Measurements from ENCODE around the gene ACAT2. TPM values are rescaled to one million over a fixed set of nuclear protein-coding genes. Genes with fewer than 3 reads are reported as not detected.

ACAT2 gene
- 19.1 and 58.8 TPM in 2 replicates for total RNA-seq

GRCh38 chr6:159761873-159762680 is at the start of gene ACAT2:
ACAT2 (plus strand) TSS chr6:159762045; CDS start chr6:159762088, 43 bp downstream.

DNA sequence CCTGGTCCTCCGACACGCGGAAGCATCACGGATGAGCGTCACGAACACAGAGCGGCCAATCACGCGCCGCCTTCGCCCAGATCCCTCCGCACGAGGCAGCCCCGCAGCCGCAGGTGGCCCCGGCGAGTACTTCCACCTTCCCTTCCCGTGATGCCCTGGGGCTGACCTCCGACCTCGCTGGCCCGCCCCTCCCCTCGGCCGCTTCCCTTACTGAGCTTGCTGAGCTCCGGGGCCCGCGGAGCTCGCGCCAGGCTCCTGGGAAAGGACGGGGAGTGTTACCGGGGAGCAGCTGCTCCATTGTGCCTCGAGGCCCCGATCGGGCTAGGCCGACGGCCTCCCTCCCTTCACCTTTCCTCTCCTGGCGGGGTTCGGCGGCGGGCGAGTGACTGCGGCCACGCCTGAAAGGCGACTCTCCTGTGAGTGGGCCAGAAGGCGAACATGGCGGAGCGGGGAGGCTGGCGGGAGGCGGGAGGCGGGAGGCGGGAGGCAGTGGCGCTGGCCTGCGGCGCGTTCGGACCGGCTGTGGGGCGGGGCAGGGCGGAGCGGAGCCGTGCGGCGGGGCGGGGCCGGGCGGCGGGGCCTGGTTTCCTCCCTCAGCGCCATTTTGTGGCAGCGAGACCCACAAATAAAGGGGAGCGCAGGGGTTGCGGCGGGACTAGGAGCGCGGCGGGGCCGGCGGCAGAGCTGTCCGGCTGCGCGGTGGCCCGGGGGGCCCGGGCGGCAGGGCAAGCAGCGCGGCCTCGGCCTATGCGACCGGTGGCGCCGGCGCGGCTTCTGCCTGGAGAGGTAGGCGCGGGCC is 34.7 kb upstream of the ACAT2 start, which contains the start of gene WTAP:
WTAP (plus strand) TSS at position 589 of the 799 bp plus-strand sequence. CDS start 8,760 bp downstream, outside the sequence.

DNA sequence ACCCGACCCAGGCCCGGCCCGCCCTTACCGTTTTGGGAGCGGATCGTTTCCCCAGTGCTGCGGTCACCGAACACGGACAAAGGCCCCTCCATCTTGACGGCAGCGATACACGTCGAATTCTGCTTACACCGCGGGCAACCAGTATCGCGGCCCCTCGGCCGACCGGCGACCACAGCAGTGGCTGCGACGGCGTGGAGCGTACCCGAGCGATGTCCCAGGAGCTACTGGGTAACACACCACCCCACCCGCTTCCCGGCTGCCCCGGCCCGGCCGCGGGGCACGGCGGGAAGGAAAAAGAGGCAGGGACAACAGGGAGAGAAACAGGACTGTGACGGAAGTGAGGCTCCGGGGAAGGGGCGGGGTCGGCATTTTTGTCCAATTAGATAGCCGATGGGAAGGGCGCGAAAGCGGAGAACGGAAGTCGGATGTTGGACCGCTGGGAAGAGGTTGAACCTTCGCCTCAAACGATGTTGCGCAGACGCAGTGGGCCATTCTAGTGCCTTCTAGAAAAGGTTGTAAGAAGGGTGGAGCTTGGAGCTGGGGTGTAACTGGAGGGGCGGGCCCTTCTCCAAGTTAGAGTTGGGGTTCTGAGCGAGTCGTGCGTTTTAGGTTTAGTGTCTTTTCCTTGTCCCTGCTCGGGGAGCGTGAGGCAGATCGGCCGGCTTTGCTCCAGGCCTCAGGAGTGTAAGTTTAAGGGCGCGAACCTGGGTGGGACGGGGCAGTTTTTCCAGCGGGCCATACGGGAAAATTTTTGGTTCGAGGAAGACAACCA is 27.7 kb downstream of the ACAT2 start, which contains the start of gene TCP1:
TCP1 (minus strand) TSS at position 226 of the 772 bp plus-strand sequence; CDS start at position 92, 134 bp downstream.

DNA sequence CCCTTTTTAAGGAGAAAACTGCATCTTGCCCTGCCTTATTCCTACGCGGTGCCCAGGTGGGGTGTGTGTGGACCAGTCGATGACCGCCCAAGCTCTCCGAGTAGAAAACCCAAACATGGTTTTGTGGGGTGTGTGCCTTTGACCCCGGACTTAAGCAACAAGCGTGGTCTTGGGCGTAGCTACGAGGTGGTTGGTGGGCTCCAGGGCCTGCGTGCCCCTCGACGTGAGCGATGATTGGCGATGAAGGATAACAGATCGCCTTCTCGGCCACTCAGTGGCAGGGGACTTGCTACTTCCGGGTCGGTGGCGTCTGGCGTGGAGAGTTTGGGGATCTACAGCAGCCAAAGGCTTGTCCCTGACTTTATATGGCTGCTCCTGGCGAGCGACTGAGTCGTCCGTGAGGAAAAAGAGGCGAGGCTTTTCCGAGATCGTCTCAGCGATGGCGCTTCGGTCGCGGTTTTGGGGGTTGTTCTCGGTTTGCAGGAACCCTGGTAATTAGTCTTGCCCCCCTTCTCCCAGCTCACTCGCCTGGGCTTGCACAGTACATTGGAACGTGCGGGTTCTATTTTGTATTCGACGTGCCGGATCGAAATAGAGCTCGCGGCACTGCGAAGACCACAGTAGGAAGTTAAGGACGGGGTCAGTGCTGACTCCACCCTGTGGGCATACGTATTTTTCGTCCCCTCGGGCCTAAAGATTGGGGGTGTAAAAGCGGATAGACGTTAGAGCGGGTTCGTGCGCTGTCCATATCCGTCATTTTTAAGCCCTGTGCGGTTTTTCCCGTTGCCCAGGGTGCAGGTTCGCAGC is 28.5 kb downstream of the ACAT2 start, which contains the start of gene MRPL18:
MRPL18 (plus strand) TSS at position 319 of the 807 bp plus-strand sequence; CDS start at position 440, 121 bp downstream.

GRCh38 chr6:159800141-159800865 is 38.5 kb downstream of the ACAT2 start, which contains the start of gene PNLDC1:
PNLDC1 (plus strand) TSS chr6:159800276; CDS start chr6:159800308, 32 bp downstream.

Other genes starting within 250 kb of the ACAT2 start
- gene SOD2, start 68.8 kb upstream of the ACAT2 start, total RNA-seq, result 366 and 939 TPM in 2 replicates
- gene WTAP, start 34.5 kb upstream of the ACAT2 start, total RNA-seq, result 77.5 and 97.7 TPM in 2 replicates
- gene TCP1, start 27.6 kb downstream of the ACAT2 start, total RNA-seq, result 172 and 310 TPM in 2 replicates
- 64.5 and 70.9 TPM in 2 replicates for gene MRPL18, start 28.4 kb downstream of the ACAT2 start, total RNA-seq
- gene PNLDC1, start 38.2 kb downstream of the ACAT2 start, total RNA-seq, result 1.3 TPM in 1 of 2 replicates, not detected in the other
- under 0.01 TPM in 1 of 2 replicates, not detected in the other for gene MAS1, start 128.9 kb downstream of the ACAT2 start, total RNA-seq
- gene IGF2R, start 207.0 kb downstream of the ACAT2 start, total RNA-seq, result 66.9 and 195 TPM in 2 replicates